HEK293 (cell line): ENCODE data around the gene ACSM2B.
"Not testable (repeated sequence)": the region's sequence is repeated elsewhere in the genome, so short reads cannot be mapped to it uniquely, and the experiment has no call there.

Source experiments
- CTCF ChIA-PET: fragments of 350-600 bp; formaldehyde crosslinking; extraction: SDS; loops from one replicate; lab custom pipeline; 2021; ENCODE audit warnings: antibody characterized with exemption; lab: Yijun Ruan, JAX
- POLR2A ChIA-PET: fragments of 300-600 bp; formaldehyde crosslinking; extraction: SDS; loops from one replicate; lab custom pipeline; 2020; ENCODE audit warnings: antibody characterized with exemption, inconsistent platforms; lab: Yijun Ruan, JAX
- H3K27ac ChIP-seq: fragments of 200-500 bp; sonication (Bioruptor generic); 2 replicates; pipeline ENCODE4 v1.5.1; 2014; ENCODE audit warnings: low read depth, low read length, control low read depth, inconsistent platforms; ENCODE audit errors: extremely low read depth
- H3K36me3 ChIP-seq, 2 experiments: fragments of 200-500 bp in 1 of 2; sonication (Bioruptor generic) in 1 of 2; 1 replicate in 1 of 2; 2 replicates in 1 of 2; pipeline ENCODE4 v1.5.1; 2014 to 2017; ENCODE audit warnings: inconsistent platforms in 2 of 2, low read length in 2 of 2; ENCODE audit not compliant: control insufficient read depth in 2 of 2, insufficient read depth in 1 of 2
- H3K4me1 ChIP-seq: fragments of 200-500 bp; sonication (Bioruptor generic); 2 replicates; pipeline ENCODE4 v1.5.1; 2014; ENCODE audit warnings: mild to moderate bottlenecking, low read length, inconsistent platforms; ENCODE audit not compliant: control insufficient read depth, insufficient read depth
- H3K4me3 ChIP-seq: 2 replicates; pipeline ENCODE4 v1.5.1; 2011; ENCODE audit warnings: low read depth, mild to moderate bottlenecking, control low read depth, low read length, moderate library complexity
- H3K9me3 ChIP-seq: fragments of 200-500 bp; sonication (Bioruptor generic); 2 replicates; pipeline ENCODE4 v1.5.1; 2014; ENCODE audit warnings: low read depth, low read length, inconsistent platforms; ENCODE audit not compliant: control insufficient read depth, insufficient read depth
- GLIS1 ChIP-seq: fragments of 450-650 bp; formaldehyde crosslinking; IDR thresholded peaks from 2 replicates; pipeline ENCODE4 v1.5.1; 2016; ENCODE audit warnings: missing biosample characterization, missing genetic modification characterization
- REST ChIP-seq: fragments of 450-650 bp; formaldehyde crosslinking; IDR thresholded peaks from 2 replicates; pipeline ENCODE4 v1.5.1; 2016; ENCODE audit warnings: missing biosample characterization, missing genetic modification characterization
- ZFP37 ChIP-seq: fragments of 450-650 bp; formaldehyde crosslinking; IDR thresholded peaks from 2 replicates; pipeline ENCODE4 v1.5.1; 2016; ENCODE audit warnings: missing biosample characterization, missing genetic modification characterization
- ZNF366 ChIP-seq: fragments of 450-650 bp; formaldehyde crosslinking; conservative IDR thresholded peaks from 2 replicates; pipeline ENCODE4 v1.5.1; 2016; ENCODE audit warnings: missing biosample characterization, missing genetic modification characterization

Gene ACSM2B

GRCh38 chr16:20598832-20599469 lies 22.8 kb upstream of the ACSM2B start:
- ChIA-PET POLR2A (no interaction called here), CTCF (no interaction called here)
- Histone ChIP-seq H3K27ac (no peak overlapping the region), H3K4me3 (no peak overlapping the region), H3K36me3 (no peaks in the 10 kb centered on the region), H3K4me1 (no peaks in the 10 kb centered on the region), H3K9me3 (no peaks in the 10 kb centered on the region)
- TF ChIP-seq REST (tag by site-specific recombination) (peak; percentile 89), ZFP37 (tag by site-specific recombination) (no peak)

GRCh38 chr16:20595694-20596093 lies 19.5 kb upstream of the ACSM2B start:
- H3K27ac ChIP-seq, H3K36me3 ChIP-seq, H3K9me3 ChIP-seq, H3K4me1 ChIP-seq, POLR2A ChIA-PET, H3K4me3 ChIP-seq: not testable (repeated sequence)
- CTCF ChIA-PET, result interaction anchor here (0.7 kb wide), 1 partner anchor 1012 kb away, joined by 3 read pairs; no protein-coding TSS in a partner anchor

- POLR2A ChIA-PET, H3K36me3 ChIP-seq, H3K9me3 ChIP-seq, CTCF ChIA-PET, H3K4me1 ChIP-seq, H3K27ac ChIP-seq, H3K4me3 ChIP-seq: not testable (repeated sequence)
These were observed 18.9 kb upstream of the ACSM2B start for GRCh38 chr16:20595068-20595467.

GRCh38 chr16:20592780-20593179 lies 16.6 kb upstream of the ACSM2B start:
- POLR2A ChIA-PET, H3K36me3 ChIP-seq, H3K9me3 ChIP-seq, CTCF ChIA-PET, H3K4me1 ChIP-seq, H3K4me3 ChIP-seq, H3K27ac ChIP-seq: not testable (repeated sequence)
- TF ChIP-seq ZNF366 (tag by site-specific recombination), result peak; percentile 53

GRCh38 chr16:20589486-20589885 lies 13.3 kb upstream of the ACSM2B start:
- peak; percentile 48 for TF ChIP-seq GLIS1 (tag by site-specific recombination)
- CTCF ChIA-PET, POLR2A ChIA-PET, H3K27ac ChIP-seq, H3K4me3 ChIP-seq, H3K4me1 ChIP-seq, H3K9me3 ChIP-seq, H3K36me3 ChIP-seq: not testable (repeated sequence)

- H3K4me1 ChIP-seq, H3K27ac ChIP-seq, H3K36me3 ChIP-seq, H3K4me3 ChIP-seq, POLR2A ChIA-PET, H3K9me3 ChIP-seq, CTCF ChIA-PET: not testable (repeated sequence)
These were observed 11.5 kb upstream of the ACSM2B start for GRCh38 chr16:20587645-20588074.

GRCh38 chr16:20586716-20587115 lies 10.5 kb upstream of the ACSM2B start:
- H3K9me3 ChIP-seq, H3K4me3 ChIP-seq, CTCF ChIA-PET, H3K27ac ChIP-seq, POLR2A ChIA-PET, H3K4me1 ChIP-seq, H3K36me3 ChIP-seq: not testable (repeated sequence)

GRCh38 chr16:20586112-20586511 lies 9.9 kb upstream of the ACSM2B start:
- CTCF ChIA-PET, result not testable (repeated sequence)

GRCh38 chr16:20580487-20581259 lies 4.5 kb upstream of the ACSM2B start:
- H3K9me3 ChIP-seq, H3K4me1 ChIP-seq, POLR2A ChIA-PET: not testable (repeated sequence)

More at GRCh38 chr16:20586112-20586511, 9.9 kb upstream of the ACSM2B start:
- H3K36me3 ChIP-seq, H3K4me3 ChIP-seq, POLR2A ChIA-PET, H3K9me3 ChIP-seq, H3K4me1 ChIP-seq, H3K27ac ChIP-seq: not testable (repeated sequence)

More at GRCh38 chr16:20580487-20581259, 4.5 kb upstream of the ACSM2B start:
- H3K36me3 ChIP-seq, CTCF ChIA-PET, H3K4me3 ChIP-seq, H3K27ac ChIP-seq: not testable (repeated sequence)
